Activated CD4-positive, alpha-beta memory T cell treated with anti-CD3 and anti-CD28 coated beads for 36 hours (primary cell): ENCODE results near the gene FBXO7. TPM values are rescaled to one million over a fixed set of nuclear protein-coding genes. Genes with fewer than 3 reads are reported as not detected.

ENCODE experiments used
- CTCF ChIA-PET: fragments of 350-600 bp; sonication (Branson Sonifier 250); formaldehyde crosslinking; loops from one replicate; lab custom pipeline; 2021; ENCODE audit warnings: antibody characterized with exemption, inconsistent platforms; lab: Charles Lee
- POLR2A ChIA-PET: fragments of 350-600 bp; sonication (Branson Sonifier 250); formaldehyde crosslinking; loops from one replicate; lab custom pipeline; 2021; ENCODE audit warnings: antibody characterized with exemption; lab: Charles Lee
- DNase-seq: peaks from one replicate; pipeline ENCODE4 v3.0.0-alpha.2; 2020
- H3K27ac Mint-ChIP-seq: one replicate; pipeline ENCODE4 v1.8.0; 2021; ENCODE audit warnings: mixed read lengths
- H3K27me3 Mint-ChIP-seq: one replicate; pipeline ENCODE4 v1.8.0; 2021; ENCODE audit warnings: mixed read lengths
- H3K36me3 Mint-ChIP-seq: one replicate; pipeline ENCODE4 v1.8.0; 2021; ENCODE audit warnings: mixed read lengths
- H3K4me1 Mint-ChIP-seq: one replicate; pipeline ENCODE4 v1.8.0; 2021; ENCODE audit warnings: low read depth, mixed read lengths
- H3K4me3 Mint-ChIP-seq: one replicate; pipeline ENCODE4 v1.8.0; 2021; ENCODE audit warnings: mild to moderate bottlenecking, mixed read lengths
- H3K9me3 Mint-ChIP-seq: one replicate; pipeline ENCODE4 v1.8.0; 2021; ENCODE audit warnings: mixed read lengths
- intact Hi-C: fragments of 100-400 bp; cut with micrococcal nuclease; formaldehyde crosslinking; loops from one replicate; pipeline ENCODE4 v1.15.1; 2023
- total RNA-seq, 2 experiments: library from RNA; stranded (reverse); gene quantifications; one replicate each; pipeline ENCODE4 v1.2.3, GENCODE V29; 2021

Gene FBXO7
- total RNA-seq, 2 experiments from 2014 or later: 79.5 to 83.3 TPM

DNA sequence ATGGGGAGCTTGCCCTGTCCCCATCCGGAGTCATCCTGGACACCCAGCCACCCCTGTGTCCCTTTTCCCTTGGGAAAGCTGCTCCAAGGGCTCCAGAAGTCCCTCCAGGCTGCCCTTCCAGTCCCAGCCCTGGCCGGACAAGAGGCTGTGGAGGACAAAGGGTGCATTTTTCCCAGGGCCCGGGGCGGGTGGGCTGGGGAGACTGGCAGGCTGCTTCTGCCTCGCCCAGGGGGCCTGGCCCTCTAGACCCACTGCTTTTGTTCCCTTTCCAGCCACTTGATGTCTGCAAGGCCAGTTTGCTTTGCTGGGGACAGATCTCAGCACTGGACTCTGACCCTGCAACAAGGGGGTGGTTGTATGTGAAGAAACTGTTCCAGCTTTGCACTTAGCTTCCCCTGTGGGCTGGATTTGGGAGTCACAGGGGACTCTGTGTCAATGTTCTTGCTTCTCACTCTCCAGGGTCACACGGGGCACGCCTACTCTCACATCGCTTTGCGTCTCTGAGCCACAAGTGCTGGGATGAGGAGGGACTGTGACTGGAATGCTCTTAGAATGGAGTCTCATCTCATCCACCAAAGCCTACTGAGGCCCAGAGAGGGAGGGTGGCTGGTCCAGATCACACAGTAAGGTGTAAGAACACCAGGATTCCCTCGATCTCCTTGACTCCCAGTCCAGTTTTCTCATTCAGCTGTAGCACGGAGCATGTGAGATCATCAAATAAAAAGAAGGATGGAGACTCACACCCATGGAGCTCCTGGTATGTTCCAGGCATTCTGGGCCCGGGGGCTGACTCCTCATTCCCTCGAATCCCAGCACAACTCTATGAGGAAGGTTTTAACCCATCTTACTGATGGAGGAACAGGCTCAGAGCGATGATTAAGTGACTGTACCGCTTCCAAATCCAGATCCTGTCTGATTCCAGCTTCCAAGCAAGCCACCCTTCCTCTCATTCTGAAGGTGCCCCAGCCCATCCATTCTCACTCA, 59.9 kb downstream of the FBXO7 start:
- H3K9me3 Mint-ChIP-seq: no peaks in the 10 kb centered on the region
- DNase-seq: no peak
- POLR2A ChIA-PET: no interaction called here
- H3K27me3 Mint-ChIP-seq: peaks cover 8% of the 10 kb centered on the region
- H3K4me3 Mint-ChIP-seq: no peak overlapping the region
- intact Hi-C loops: no loop called here
- CTCF ChIA-PET: interaction anchor here (1.5 kb wide), 1 partner anchor 262 kb away, joined by 6 read pairs; no protein-coding TSS in a partner anchor
- H3K4me1 Mint-ChIP-seq: no peaks in the 10 kb centered on the region
- H3K36me3 Mint-ChIP-seq: no peaks in the 10 kb centered on the region
- no peak overlapping the region for H3K27ac Mint-ChIP-seq

DNA sequence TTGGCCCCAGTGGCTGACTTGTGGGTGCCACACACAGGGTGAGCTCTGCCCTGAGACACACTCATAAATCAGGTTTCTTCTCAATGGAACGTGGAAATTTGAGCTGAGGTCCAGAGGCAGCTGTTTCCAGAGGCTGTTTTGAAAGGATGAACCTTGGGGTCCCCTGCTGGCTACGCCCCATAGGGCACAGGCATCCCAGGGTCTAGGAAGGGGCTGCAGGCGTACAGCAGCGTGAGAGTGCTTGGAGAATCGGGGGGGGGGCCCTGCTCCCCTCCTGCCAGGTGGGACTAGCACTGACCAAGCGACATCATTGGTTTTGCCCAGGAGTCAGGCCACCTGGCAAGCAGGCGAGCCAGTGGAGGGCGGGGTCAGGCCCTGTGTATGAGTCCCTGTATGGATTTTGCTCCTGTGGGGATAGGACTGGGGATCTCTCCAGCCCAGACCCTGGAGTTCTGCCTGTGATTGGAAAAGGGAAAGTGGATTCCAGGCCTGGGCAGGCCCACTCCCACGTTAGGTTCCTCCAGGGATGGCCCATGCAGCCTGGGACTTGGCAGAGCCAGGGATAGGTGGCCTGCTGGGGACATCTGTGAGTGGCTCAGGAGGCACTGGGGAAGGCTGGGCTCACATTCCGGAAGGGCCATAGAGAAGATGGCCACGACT, 61.0 kb downstream of the FBXO7 start:
- Mint-ChIP-seq H3K9me3 (no peaks in the 10 kb centered on the region), H3K36me3 (no peaks in the 10 kb centered on the region), H3K27ac (no peak overlapping the region), H3K4me1 (no peaks in the 10 kb centered on the region), H3K27me3 (peaks cover 6% of the 10 kb centered on the region), H3K4me3 (no peak overlapping the region)
- intact Hi-C loops: no loop called here
- DNase-seq: no peak
- CTCF ChIA-PET: interaction anchor here (1.5 kb wide), 1 partner anchor 261 kb away, joined by 6 read pairs; no protein-coding TSS in a partner anchor
- POLR2A ChIA-PET: no interaction called here

DNA sequence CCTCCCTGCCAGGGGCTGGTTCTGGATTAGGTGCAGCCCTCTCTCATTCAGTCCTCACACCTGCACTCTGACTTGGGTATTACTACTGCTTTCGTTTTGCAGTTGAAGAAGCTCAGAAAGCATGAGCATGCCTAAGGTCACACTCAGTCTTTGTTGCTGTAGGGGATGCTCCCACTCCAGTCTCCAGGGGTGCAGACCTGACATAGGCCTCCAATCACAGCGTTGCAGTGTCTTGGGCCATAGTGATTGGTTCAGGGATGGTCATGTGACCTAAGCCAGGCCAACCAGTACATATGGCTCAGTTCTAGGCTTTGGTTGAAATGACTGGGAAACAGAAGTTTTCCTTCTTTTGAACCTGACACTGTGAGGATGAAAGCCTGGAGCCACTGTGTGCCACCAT, 61.7 kb downstream of the FBXO7 start:
- peaks cover 6% of the 10 kb centered on the region for H3K27me3 Mint-ChIP-seq
- H3K36me3 Mint-ChIP-seq: no peaks in the 10 kb centered on the region
- H3K27ac Mint-ChIP-seq: no peak overlapping the region
- ChIA-PET POLR2A (no interaction called here), CTCF (interaction anchor here (0.7 kb wide), 1 partner anchor 260 kb away, joined by 3 read pairs; no protein-coding TSS in a partner anchor)
- no peaks in the 10 kb centered on the region for H3K4me1 Mint-ChIP-seq
- H3K4me3 Mint-ChIP-seq: no peak overlapping the region
- intact Hi-C loops: no loop called here
- no peak for DNase-seq
- H3K9me3 Mint-ChIP-seq: no peaks in the 10 kb centered on the region

DNA sequence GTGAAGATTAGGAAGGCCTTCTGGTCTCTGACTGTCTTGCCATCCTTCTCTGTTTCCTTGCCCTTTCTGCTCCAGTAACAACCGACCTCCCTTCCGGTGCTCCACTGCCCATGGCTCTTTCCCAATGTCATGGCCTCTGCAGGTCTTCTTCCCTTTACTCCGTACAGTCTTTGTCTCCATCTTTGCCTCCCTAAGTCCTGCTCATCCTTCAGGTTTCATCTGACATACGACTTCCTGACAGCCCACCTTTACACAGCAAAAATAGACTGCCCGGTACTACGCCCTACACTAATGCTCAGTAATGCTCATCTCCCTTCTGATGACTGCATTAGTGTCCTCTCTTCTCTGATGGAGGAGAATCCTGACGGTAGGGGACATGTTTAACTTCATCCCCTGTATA, 63.9 kb downstream of the FBXO7 start:
- DNase-seq: no peak
- Mint-ChIP-seq H3K9me3 (no peaks in the 10 kb centered on the region), H3K27me3 (peaks cover 7% of the 10 kb centered on the region), H3K27ac (no peak overlapping the region), H3K4me1 (no peaks in the 10 kb centered on the region), H3K36me3 (no peaks in the 10 kb centered on the region), H3K4me3 (no peak overlapping the region)
- ChIA-PET POLR2A (no interaction called here), CTCF (no interaction called here)
- intact Hi-C loops: no loop called here

DNA sequence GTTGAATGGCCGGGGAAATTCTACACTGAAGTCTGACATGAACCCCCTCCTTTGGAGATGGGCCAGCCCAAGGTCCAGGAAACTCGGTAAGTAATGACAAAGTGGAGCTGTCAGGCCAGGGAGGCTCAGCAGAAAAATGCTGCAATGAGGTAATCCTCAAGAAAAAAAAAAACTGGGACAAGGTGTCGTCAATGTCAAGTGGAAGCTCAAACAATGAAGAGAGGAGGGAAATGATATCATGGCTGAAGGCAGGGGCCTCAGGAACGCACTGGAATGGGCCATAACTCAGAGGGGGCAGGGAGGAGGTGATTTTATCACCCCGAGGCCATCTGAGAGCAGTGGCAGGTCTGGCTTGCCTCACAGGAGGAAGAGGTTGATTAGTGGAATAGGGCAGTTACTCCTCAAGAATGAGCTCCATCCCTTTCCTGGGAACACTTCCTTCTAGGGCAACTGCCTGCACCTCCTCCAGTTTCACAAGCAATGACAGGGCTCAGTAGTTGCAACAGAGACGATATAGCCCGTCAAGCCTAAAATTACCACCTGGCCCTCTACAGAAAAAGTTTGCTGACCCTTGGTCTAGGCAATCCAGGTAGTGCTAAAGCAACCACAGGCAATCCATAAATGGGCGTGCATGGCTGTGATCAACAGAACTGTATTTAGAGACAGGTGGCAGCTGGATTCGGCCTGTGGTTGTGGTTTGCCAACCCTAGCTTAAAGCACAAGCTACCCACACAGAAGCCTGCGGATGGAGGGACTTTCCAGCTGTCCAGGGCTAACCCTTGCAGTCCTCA, 65.2 kb downstream of the FBXO7 start:
- Mint-ChIP-seq H3K36me3 (no peaks in the 10 kb centered on the region), H3K27ac (no peak overlapping the region), H3K27me3 (peaks cover 8% of the 10 kb centered on the region), H3K9me3 (no peaks in the 10 kb centered on the region), H3K4me1 (no peaks in the 10 kb centered on the region), H3K4me3 (no peak overlapping the region)
- DNase-seq: no peak
- POLR2A ChIA-PET: interaction anchor here (0.6 kb wide), 1 partner anchor 269 kb away, joined by 4 read pairs; no protein-coding TSS in a partner anchor
- intact Hi-C loops: no loop called here
- CTCF ChIA-PET: interaction anchor here (1.0 to 1.2 kb wide), 2 partner anchors 11 to 257 kb away, joined by 5 to 9 read pairs; no protein-coding TSS in a partner anchor

DNA sequence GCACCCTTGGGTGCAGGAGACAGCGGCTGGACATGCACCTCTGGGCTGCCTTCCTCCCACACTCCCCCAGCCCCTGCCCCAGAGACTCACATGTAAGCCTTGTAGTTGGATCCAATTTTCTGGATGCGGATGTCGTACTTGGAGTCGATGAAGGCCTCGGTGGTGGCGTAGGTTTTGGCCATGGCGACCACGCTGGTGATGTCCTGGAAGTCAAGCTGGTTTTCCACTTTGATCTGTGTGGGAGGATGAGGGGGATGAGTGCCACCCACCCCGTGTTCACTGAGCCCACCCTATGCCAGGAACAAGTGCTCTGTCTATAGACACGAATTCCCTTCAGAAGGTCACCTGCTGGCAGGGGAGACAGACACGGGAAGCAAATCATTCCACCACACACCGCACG, 66.9 kb downstream of the FBXO7 start:
- no peak overlapping the region for H3K27ac Mint-ChIP-seq
- CTCF ChIA-PET: no interaction called here
- intact Hi-C loops: no loop called here
- no peaks in the 10 kb centered on the region for H3K36me3 Mint-ChIP-seq
- POLR2A ChIA-PET: no interaction called here
- no peaks in the 10 kb centered on the region for H3K9me3 Mint-ChIP-seq
- peaks cover 11% of the 10 kb centered on the region for H3K27me3 Mint-ChIP-seq
- no peak for DNase-seq
- H3K4me3 Mint-ChIP-seq: no peak overlapping the region
- H3K4me1 Mint-ChIP-seq: no peaks in the 10 kb centered on the region

DNA sequence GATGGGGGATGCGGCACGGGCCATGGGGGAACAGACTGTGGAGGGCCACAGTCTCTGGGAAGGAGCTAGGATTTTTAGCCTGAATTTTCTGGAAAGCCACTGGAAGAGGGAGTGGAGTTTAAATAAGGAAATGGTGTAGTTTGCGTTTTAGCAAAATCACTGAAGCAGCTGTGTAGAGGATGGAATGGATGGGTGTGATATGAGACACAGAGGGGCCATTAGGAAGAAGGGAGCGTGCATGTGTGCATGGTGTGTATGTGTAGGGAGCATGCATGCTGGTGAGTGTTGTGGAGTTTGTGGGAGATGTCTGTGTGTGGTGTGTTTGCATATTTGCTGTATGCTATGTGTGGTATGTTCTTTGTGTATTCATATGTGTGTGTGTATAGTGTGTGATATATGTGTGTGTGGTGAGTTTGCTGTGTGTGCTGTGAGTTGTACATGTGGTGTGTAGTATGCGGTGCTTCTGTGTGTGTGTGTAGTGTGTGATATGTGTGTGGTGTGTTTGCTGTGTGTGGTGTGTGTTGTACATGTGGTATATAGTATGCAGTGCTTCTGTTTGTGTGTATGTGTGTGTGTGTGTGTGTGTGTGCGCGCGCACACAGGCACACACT, 67.6 kb downstream of the FBXO7 start:
- intact Hi-C loops: no loop called here
- CTCF ChIA-PET: no interaction called here
- no peak for DNase-seq
- H3K27me3 Mint-ChIP-seq: peaks cover 12% of the 10 kb centered on the region
- no peak overlapping the region for H3K27ac Mint-ChIP-seq
- H3K4me1 Mint-ChIP-seq: no peaks in the 10 kb centered on the region
- no peaks in the 10 kb centered on the region for H3K9me3 Mint-ChIP-seq
- no peaks in the 10 kb centered on the region for H3K36me3 Mint-ChIP-seq
- POLR2A ChIA-PET: no interaction called here
- no peak overlapping the region for H3K4me3 Mint-ChIP-seq

DNA sequence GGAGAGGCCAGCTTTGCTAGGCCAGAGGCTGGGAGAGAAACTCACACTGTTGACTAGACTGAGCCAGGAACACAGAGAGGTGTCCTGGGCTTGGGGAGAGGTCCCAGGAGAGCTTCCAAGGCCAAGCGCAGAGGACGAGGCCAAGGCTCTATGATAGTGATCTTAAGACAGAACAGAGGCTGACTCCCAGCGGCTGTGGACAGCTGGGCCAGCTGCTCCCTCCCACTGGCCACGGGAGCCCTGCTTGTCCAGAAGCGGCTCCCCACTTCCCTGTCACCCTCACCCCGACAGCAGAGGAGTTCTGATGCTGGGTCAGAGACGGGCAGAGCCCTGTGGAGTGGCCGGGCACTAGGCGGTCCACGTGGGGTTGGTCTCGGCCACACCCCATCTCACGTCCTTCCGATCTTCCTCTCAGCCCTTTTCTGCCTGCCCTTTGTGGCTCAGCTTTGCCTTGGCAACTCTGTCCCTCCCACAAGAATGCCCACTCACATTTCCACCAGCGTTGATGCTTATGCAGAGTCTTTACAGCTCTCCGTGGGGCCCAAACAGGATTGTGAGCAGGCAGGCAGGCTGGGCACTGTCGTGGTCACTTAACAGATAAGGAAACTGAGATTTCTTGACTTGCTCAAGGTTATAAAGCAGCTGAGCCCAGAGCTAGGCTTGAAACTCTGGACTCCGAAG, 68.2 kb downstream of the FBXO7 start:
- no peak overlapping the region for H3K4me3 Mint-ChIP-seq
- POLR2A ChIA-PET: no interaction called here

DNA sequence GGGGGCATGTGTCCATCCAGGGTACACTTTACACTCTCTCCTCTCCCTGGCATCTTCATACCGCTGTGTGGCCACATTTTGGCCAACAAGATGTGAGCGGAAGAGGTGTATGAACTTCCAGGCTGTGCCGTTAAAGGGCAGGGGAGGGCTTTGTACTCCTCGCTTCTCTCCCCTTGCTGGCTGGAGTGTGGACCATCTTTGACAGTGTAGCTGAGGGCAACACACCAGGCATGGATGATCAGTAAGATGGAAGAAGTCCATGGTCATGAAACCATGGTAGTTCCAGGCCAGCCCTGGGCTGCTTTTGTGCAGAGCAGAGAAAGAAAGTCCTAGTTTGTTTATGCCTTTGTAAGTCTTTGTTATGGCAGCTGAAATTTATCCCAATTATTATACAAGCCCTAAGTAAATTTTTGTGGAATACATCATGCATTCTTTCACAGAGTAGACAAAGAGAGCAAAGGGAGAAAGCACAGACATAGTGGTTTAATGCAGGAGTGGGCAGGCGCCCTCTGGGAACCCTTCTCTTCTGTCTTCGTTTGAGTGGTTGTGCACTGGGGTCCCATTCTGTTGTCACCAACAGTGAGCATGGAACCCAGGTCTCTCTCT, 70.4 kb downstream of the FBXO7 start:
- Mint-ChIP-seq H3K36me3 (no peaks in the 10 kb centered on the region), H3K27ac (no peak overlapping the region), H3K4me1 (no peaks in the 10 kb centered on the region), H3K4me3 (no peak overlapping the region), H3K27me3 (peaks cover 13% of the 10 kb centered on the region), H3K9me3 (no peaks in the 10 kb centered on the region)
- ChIA-PET POLR2A (no interaction called here), CTCF (no interaction called here)
- intact Hi-C loops: no loop called here
- no peak for DNase-seq

More for the DNA sequence above, 68.2 kb downstream of the FBXO7 start:
- peaks cover 14% of the 10 kb centered on the region for H3K27me3 Mint-ChIP-seq
- intact Hi-C loops: no loop called here
- no peaks in the 10 kb centered on the region for H3K4me1 Mint-ChIP-seq
- DNase-seq: no peak
- no peak overlapping the region for H3K27ac Mint-ChIP-seq
- no peaks in the 10 kb centered on the region for H3K36me3 Mint-ChIP-seq
- CTCF ChIA-PET: interaction anchor here (1.3 kb wide), 1 partner anchor 13 kb away, joined by 3 read pairs; no protein-coding TSS in a partner anchor
- no peaks in the 10 kb centered on the region for H3K9me3 Mint-ChIP-seq

DNA sequence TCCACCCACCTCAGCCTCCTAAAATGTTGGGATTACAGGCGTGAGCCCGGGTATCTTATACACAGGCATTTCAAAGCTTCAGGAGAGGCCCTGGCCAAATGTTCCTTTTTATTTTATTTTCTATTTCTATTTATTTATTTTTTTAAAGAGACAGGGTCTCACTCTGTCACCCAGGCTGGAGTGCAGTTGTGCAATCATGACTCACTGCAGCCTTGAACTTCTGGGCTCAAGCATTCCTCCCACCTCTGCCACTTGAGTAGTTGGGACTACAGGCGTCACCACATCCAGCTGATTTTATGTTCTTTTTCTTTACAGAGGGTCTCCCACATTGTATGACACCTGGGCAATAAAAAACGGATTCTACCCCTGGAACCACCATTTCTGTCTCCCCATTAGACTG, 71.2 kb downstream of the FBXO7 start:
- POLR2A ChIA-PET: no interaction called here
- CTCF ChIA-PET: no interaction called here
- no peak for DNase-seq
- Mint-ChIP-seq H3K36me3 (no peaks in the 10 kb centered on the region), H3K4me1 (no peaks in the 10 kb centered on the region), H3K4me3 (no peak overlapping the region), H3K27me3 (peaks cover 13% of the 10 kb centered on the region), H3K27ac (no peak overlapping the region), H3K9me3 (no peaks in the 10 kb centered on the region)
- intact Hi-C loops: no loop called here

DNA sequence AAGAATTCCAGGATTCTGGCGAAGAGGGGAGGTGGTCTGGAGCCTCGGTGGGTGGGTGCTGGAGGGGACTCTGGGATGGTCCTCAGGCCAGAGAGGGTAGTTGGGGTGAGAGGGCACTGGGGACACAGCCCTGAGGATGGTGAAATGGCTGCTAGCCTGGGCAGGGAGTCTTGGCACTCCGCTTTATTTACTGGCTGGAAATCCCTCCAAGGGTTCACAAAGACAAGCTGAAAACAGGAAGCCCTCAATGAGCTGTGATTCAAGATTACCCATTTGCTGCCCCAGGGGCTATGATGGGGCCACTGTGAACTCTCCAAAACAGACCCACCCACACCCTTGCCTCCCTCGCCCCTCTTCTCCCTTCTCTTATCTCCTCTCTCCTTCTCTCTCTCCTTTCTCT, 71.9 kb downstream of the FBXO7 start:
- CTCF ChIA-PET: no interaction called here
- POLR2A ChIA-PET: no interaction called here
- H3K27me3 Mint-ChIP-seq: peaks cover 13% of the 10 kb centered on the region
- H3K4me1 Mint-ChIP-seq: no peaks in the 10 kb centered on the region
- no peaks in the 10 kb centered on the region for H3K36me3 Mint-ChIP-seq
- H3K27ac Mint-ChIP-seq: no peak overlapping the region
- no peaks in the 10 kb centered on the region for H3K9me3 Mint-ChIP-seq
- no peak overlapping the region for H3K4me3 Mint-ChIP-seq
- no peak for DNase-seq
- intact Hi-C loops: no loop called here
